Stimulated activated CD8-positive, alpha-beta memory T cell treated with anti-CD3 and anti-CD28 coated beads, Interleukin-7, amount 100 ng/mL, for 1 hour (primary cell): Measurements from ENCODE around the gene PHC3.
A peak's percentile ranks its signal among the peaks of the same experiment; 100 is the strongest.
"Not testable (repeated sequence)": the region's sequence is repeated elsewhere in the genome, so short reads cannot be mapped to it uniquely, and the experiment has no call there.

Experiments
- DNase-seq, 2 donors: peaks; one replicate each; pipeline ENCODE4 v3.0.0-alpha.2; 2020; ENCODE audit warnings: low read depth in 2 of 2

Gene PHC3

GRCh38 chr3:170180908-170181885 is at the start of gene PHC3:
TSS of gene PHC3 (minus strand) at chr3:170181733. CDS start at chr3:170181715, 18 bp downstream.
- peak; percentile 84 to 85 for DNase-seq

GRCh38 chr3:170228093-170228766 is 46.7 kb upstream of the PHC3 start:
- no peak for DNase-seq

- DNase-seq = no peak
These were observed 45.0 kb upstream of the PHC3 start for GRCh38 chr3:170226426-170226960.

GRCh38 chr3:170225166-170225565 is 43.6 kb upstream of the PHC3 start:
- DNase-seq = no peak

GRCh38 chr3:170222647-170223541 is 41.4 kb upstream of the PHC3 start:
- peak; percentile 5 for DNase-seq

GRCh38 chr3:170221924-170222646 is 40.6 kb upstream of the PHC3 start, which contains the start of gene PRKCI:
TSS of gene PRKCI (plus strand) at chr3:170222424. CDS start at chr3:170222670, 246 bp downstream.
- DNase-seq = peak; percentile 58 to 62

- DNase-seq = no peak
These were observed 39.3 kb upstream of the PHC3 start for GRCh38 chr3:170220871-170221270.

GRCh38 chr3:170219850-170220249 is 38.3 kb upstream of the PHC3 start:
- no peak for DNase-seq

- DNase-seq = no peak
These were observed 30.1 kb upstream of the PHC3 start for GRCh38 chr3:170211668-170212067.

GRCh38 chr3:170207717-170208116 is 26.2 kb upstream of the PHC3 start:
- no peak for DNase-seq

- not testable (repeated sequence) for DNase-seq
These were observed 24.7 kb upstream of the PHC3 start for GRCh38 chr3:170206164-170206762.

GRCh38 chr3:170205302-170205701 is 23.8 kb upstream of the PHC3 start:
- DNase-seq = no peak

GRCh38 chr3:170204509-170204908 is 23.0 kb upstream of the PHC3 start:
- no peak for DNase-seq

- no peak for DNase-seq
These were observed 22.5 kb upstream of the PHC3 start for GRCh38 chr3:170204023-170204472.

- DNase-seq = no peak
These were observed 21.9 kb upstream of the PHC3 start for GRCh38 chr3:170203457-170203856.

GRCh38 chr3:170201527-170201926 is 20.0 kb upstream of the PHC3 start:
- no peak for DNase-seq

GRCh38 chr3:170200987-170201386 is 19.5 kb upstream of the PHC3 start:
- DNase-seq = no peak

GRCh38 chr3:170196833-170197232 is 15.3 kb upstream of the PHC3 start:
- no peak for DNase-seq

- not testable (repeated sequence) for DNase-seq
These were observed 14.2 kb upstream of the PHC3 start for GRCh38 chr3:170195759-170196158.
